Keratinocyte (primary cell): ENCODE data around the gene ADPRS. TPM values are rescaled to one million over a fixed set of nuclear protein-coding genes. Genes with fewer than 3 reads are reported as not detected.

Experiments
- DNase-seq: peaks from one replicate; pipeline ENCODE4 v3.0.0-alpha.2; 2011; ENCODE audit warnings: low read depth, missing footprints, low spot score
- FAIRE-seq: peaks from 2 replicates; lab custom pipeline; 2011; peaks lifted over from hg19 to GRCh38; lab: Jason Lieb, UNC
- H2AFZ ChIP-seq: 2 replicates; pipeline ENCODE4 v1.6.0; 2012; ENCODE audit warnings: low read length, control low read depth, inconsistent platforms; ENCODE audit not compliant: control insufficient read depth
- H3K27ac ChIP-seq: 2 replicates; pipeline ENCODE4 v1.5.1; 2011; ENCODE audit warnings: low read length; ENCODE audit not compliant: control insufficient read depth, insufficient read depth
- H3K27me3 ChIP-seq: 3 replicates; pipeline ENCODE4 v1.6.0; 2011; ENCODE audit warnings: low read length; ENCODE audit not compliant: control insufficient read depth, insufficient read depth; ENCODE audit errors: extremely low read depth
- H3K36me3 ChIP-seq, 2 experiments: 2 replicates in 1 of 2; 3 replicates in 1 of 2; pipeline ENCODE4 v1.5.1; 2011; ENCODE audit warnings: low read length in 2 of 2, mild to moderate bottlenecking in 1 of 2; ENCODE audit not compliant: control insufficient read depth in 2 of 2, insufficient read depth in 2 of 2; ENCODE audit errors: extremely low read depth in 1 of 2
- H3K4me1 ChIP-seq: 3 replicates; pipeline ENCODE4 v1.5.1; 2011; ENCODE audit warnings: low read length; ENCODE audit not compliant: control insufficient read depth, insufficient read depth; ENCODE audit errors: extremely low read depth
- H3K4me2 ChIP-seq: 3 replicates; pipeline ENCODE4 v1.6.0; 2011; ENCODE audit warnings: low read depth, low read length; ENCODE audit not compliant: control insufficient read depth, insufficient read depth; ENCODE audit errors: extremely low read depth
- H3K4me3 ChIP-seq, 3 experiments: fragments of 200-600 bp in 1 of 3; sonication (generic) in 1 of 3; 2 replicates in 2 of 3; 3 replicates in 1 of 3; pipeline ENCODE4 v1.5.1; 2011 to 2016; ENCODE audit warnings: low read length in 3 of 3, mild to moderate bottlenecking in 3 of 3, control low read depth in 2 of 3, inconsistent platforms in 1 of 3, low read depth in 1 of 3, mixed read lengths in 1 of 3, mixed run types in 1 of 3, moderate library complexity in 1 of 3; ENCODE audit not compliant: control insufficient read depth in 2 of 3, insufficient read depth in 2 of 3; ENCODE audit errors: extremely low read depth in 1 of 3
- H3K79me2 ChIP-seq: 2 replicates; pipeline ENCODE4 v1.6.0; 2012; ENCODE audit warnings: low read length; ENCODE audit not compliant: control insufficient read depth, insufficient read depth
- H3K9ac ChIP-seq: 3 replicates; pipeline ENCODE4 v1.6.0; 2011; ENCODE audit warnings: low read length; ENCODE audit not compliant: control insufficient read depth, insufficient read depth; ENCODE audit errors: extremely low read depth
- H3K9me1 ChIP-seq: 3 replicates; pipeline ENCODE4 v1.6.0; 2011; ENCODE audit warnings: low read length; ENCODE audit not compliant: control insufficient read depth, insufficient read depth; ENCODE audit errors: extremely low read depth
- H3K9me3 ChIP-seq: 2 replicates; pipeline ENCODE4 v1.5.1; 2012; ENCODE audit warnings: low read depth, low read length; ENCODE audit not compliant: control insufficient read depth
- H4K20me1 ChIP-seq: 3 replicates; pipeline ENCODE4 v1.6.0; 2011; ENCODE audit warnings: low read length; ENCODE audit not compliant: control insufficient read depth, insufficient read depth; ENCODE audit errors: extremely low read depth
- EZH2 ChIP-seq: IDR thresholded peaks from one replicate; pipeline ENCODE4 v1.6.1; 2012; ENCODE audit warnings: inconsistent platforms, mild to moderate bottlenecking, low read length, moderate library complexity
- dilution Hi-C: fragments of 300-500 bp; cut with MboI; formaldehyde crosslinking; loops from one replicate; pipeline ENCODE4 v1.7.0; 2020; ENCODE audit warnings: low sequenced_read_pairs; ENCODE audit not compliant: extremely low pct_ligation_motif_present
- polyA plus RNA-seq, 5 experiments: library from polyadenylated mRNA; depleted of rRNA in 3 of 5; stranded (reverse) in 3 of 5; stranded (forward) in 1 of 5; unstranded in 1 of 5; fragments of >200 nt; gene quantifications; 1 replicate in 1 of 5; 2 replicates in 3 of 5; 3 replicates in 1 of 5; pipeline versions ENCODE4 v1.2.1 to v1.2.3, GENCODE V29; 2011 to 2012; ENCODE audit warnings: missing spikeins in 2 of 5, low read depth in 1 of 5, low replicate concordance in 1 of 5
- TF ChIP-seq, protein P1 (sequence below), 3 experiments: IDR thresholded peaks in 1 of 3; conservative IDR thresholded peaks in 1 of 3; optimal IDR thresholded peaks in 1 of 3; 2 replicates in 2 of 3; 3 replicates in 1 of 3; pipeline versions ENCODE3 to v1.5.1; 2011; ENCODE audit warnings: low read length in 3 of 3, mild to moderate bottlenecking in 3 of 3, moderate library complexity in 2 of 3, control low read depth in 1 of 3, inconsistent platforms in 1 of 3; ENCODE audit not compliant: insufficient read depth in 2 of 3; ENCODE audit errors: extremely low read depth in 1 of 3

Gene ADPRS
- polyA plus RNA-seq, 1 donor (not counting 4 experiments of a cell fraction or from before 2014, with no cell fraction given): 33.1 TPM

- Histone ChIP-seq H3K27ac (no peak overlapping the region), H4K20me1 (no peaks in the 10 kb centered on the region), H3K4me3 (no peak overlapping the region), H3K4me2 (no peak overlapping the region), H2AFZ (no peak overlapping the region), H3K9me1 (no peaks in the 10 kb centered on the region), H3K79me2 (no peaks in the 10 kb centered on the region), H3K9ac (no peak overlapping the region), H3K36me3 (no peaks in the 10 kb centered on the region), H3K4me1 (no peaks in the 10 kb centered on the region), H3K27me3 (no peaks in the 10 kb centered on the region), H3K9me3 (no peaks in the 10 kb centered on the region)
- DNase-seq: no peak
- dilution Hi-C loops: no loop called here
- no peak for FAIRE-seq
- TF ChIP-seq, protein P1, sequence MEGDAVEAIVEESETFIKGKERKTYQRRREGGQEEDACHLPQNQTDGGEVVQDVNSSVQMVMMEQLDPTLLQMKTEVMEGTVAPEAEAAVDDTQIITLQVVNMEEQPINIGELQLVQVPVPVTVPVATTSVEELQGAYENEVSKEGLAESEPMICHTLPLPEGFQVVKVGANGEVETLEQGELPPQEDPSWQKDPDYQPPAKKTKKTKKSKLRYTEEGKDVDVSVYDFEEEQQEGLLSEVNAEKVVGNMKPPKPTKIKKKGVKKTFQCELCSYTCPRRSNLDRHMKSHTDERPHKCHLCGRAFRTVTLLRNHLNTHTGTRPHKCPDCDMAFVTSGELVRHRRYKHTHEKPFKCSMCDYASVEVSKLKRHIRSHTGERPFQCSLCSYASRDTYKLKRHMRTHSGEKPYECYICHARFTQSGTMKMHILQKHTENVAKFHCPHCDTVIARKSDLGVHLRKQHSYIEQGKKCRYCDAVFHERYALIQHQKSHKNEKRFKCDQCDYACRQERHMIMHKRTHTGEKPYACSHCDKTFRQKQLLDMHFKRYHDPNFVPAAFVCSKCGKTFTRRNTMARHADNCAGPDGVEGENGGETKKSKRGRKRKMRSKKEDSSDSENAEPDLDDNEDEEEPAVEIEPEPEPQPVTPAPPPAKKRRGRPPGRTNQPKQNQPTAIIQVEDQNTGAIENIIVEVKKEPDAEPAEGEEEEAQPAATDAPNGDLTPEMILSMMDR (optimal IDR thresholded peaks at IDR 0.05 in 1 of 3, IDR thresholded peaks at IDR 0.05 in 1 of 3, conservative IDR thresholded peaks at IDR 0.05 in 1 of 3; ENCODE audit: extremely low read depth in 1 of 3, insufficient read depth in 2 of 3, low read length in 3 of 3): no peak
- TF ChIP-seq EZH2: no peak
Observed at GRCh38 chr1:36067871-36068270, 20.8 kb upstream of the ADPRS start.

GRCh38 chr1:36068866-36069265 is 19.8 kb upstream of the ADPRS start:
- dilution Hi-C loops: no loop called here
- Histone ChIP-seq H3K79me2 (no peaks in the 10 kb centered on the region), H3K27me3 (no peaks in the 10 kb centered on the region), H3K9ac (no peak overlapping the region), H2AFZ (no peak overlapping the region), H3K9me1 (no peaks in the 10 kb centered on the region), H3K4me1 (no peaks in the 10 kb centered on the region), H3K9me3 (no peaks in the 10 kb centered on the region), H4K20me1 (no peaks in the 10 kb centered on the region), H3K36me3 (no peaks in the 10 kb centered on the region), H3K4me2 (no peak overlapping the region), H3K27ac (no peak overlapping the region), H3K4me3 (no peak overlapping the region)
- no peak for FAIRE-seq
- TF ChIP-seq, protein P1 (optimal IDR thresholded peaks at IDR 0.05 in 1 of 3, IDR thresholded peaks at IDR 0.05 in 1 of 3, conservative IDR thresholded peaks at IDR 0.05 in 1 of 3; ENCODE audit: extremely low read depth in 1 of 3, insufficient read depth in 2 of 3, low read length in 3 of 3): no peak
- no peak for TF ChIP-seq EZH2
- no peak for DNase-seq
